Mammary epithelial cell (primary cell): ENCODE data around the gene ORAI3.

Experiments used
- EZH2 ChIP-seq: IDR thresholded peaks from 2 replicates; pipeline ENCODE4 v1.6.1; 2012; ENCODE audit warnings: low read length, inconsistent platforms, borderline replicate concordance
- TF ChIP-seq, protein P1 (sequence below), 2 donors: IDR thresholded peaks in 1 of 2; conservative IDR thresholded peaks in 1 of 2; 2 replicates each; pipeline ENCODE4 v1.5.1; 2011 to 2012; ENCODE audit warnings: inconsistent platforms in 2 of 2, low read length in 2 of 2, mild to moderate bottlenecking in 2 of 2, control low read depth in 1 of 2, low read depth in 1 of 2; ENCODE audit not compliant: insufficient read depth in 1 of 2; ENCODE audit errors: extremely low read depth in 1 of 2

DNA sequence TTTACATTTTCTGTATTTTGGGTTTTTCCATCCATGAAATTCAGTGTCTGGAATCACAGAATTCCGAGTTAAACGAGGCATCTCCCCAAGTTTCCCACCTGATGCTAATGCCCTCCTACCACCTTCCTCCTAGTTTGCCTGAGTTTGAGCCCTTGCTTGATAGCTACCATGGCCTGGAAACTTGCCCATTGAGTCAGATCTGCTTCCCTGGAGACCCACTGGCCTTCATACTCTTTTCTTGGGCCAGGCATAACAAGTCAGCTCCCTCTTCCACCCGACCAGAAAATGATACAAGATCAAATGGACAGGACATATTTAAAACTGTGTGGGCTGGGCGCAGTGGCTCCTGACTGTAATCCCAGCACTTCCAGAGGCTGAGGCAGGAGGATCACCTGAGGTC lies 18.9 kb downstream of the ORAI3 start:
- TF ChIP-seq, protein P1, sequence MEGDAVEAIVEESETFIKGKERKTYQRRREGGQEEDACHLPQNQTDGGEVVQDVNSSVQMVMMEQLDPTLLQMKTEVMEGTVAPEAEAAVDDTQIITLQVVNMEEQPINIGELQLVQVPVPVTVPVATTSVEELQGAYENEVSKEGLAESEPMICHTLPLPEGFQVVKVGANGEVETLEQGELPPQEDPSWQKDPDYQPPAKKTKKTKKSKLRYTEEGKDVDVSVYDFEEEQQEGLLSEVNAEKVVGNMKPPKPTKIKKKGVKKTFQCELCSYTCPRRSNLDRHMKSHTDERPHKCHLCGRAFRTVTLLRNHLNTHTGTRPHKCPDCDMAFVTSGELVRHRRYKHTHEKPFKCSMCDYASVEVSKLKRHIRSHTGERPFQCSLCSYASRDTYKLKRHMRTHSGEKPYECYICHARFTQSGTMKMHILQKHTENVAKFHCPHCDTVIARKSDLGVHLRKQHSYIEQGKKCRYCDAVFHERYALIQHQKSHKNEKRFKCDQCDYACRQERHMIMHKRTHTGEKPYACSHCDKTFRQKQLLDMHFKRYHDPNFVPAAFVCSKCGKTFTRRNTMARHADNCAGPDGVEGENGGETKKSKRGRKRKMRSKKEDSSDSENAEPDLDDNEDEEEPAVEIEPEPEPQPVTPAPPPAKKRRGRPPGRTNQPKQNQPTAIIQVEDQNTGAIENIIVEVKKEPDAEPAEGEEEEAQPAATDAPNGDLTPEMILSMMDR (conservative IDR thresholded peaks at IDR 0.05 in 1 of 2, IDR thresholded peaks at IDR 0.05 in 1 of 2; ENCODE audit: extremely low read depth in 1 of 2, insufficient read depth in 1 of 2, low read depth in 1 of 2, low read length in 2 of 2): no peak
- no peak for TF ChIP-seq EZH2
